HG03196 (cell line): ENCODE data around the gene REV3L.

Experiments
- ATAC-seq: cut with Tn5 transposase; IDR thresholded peaks from one replicate; pipeline ENCODE4 v1.9.1; 2021; ENCODE audit not compliant: unreplicated experiment

Gene REV3L

DNA sequence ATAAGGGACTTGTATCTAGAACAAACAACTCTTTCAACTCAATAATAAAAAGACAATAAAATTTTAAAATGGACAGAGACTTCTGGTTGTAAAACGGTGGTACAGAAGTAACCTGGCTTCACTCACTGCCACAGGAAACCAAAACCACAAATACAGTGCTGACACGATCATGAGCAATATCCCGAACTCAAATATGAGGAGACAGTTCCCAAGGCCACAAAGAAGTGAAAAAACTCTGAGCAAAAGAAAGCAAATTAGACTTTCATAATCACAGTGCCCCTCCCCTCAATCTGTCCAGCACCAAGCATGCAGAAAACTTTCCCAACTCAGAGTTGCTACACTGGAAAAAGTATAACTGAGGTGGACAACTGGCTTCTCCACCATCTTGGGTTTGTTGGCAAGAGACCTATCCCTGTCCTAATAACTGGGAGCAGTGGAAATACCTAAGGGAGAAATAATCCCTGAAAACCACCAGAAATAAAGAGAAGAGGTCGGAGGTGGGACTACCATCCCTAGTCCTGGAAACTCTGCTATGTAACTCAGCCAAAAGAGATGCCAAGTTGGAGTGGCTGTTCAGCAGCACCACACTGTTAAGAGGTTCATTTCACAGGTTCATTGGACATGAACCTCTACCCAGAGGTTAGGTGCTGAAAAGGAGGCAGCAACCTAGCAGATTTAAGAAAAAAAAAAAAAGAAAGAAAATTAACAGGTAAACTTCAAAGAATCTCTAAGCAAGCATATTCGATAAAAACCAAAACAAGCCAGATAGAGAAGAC lies 55.5 kb downstream of the REV3L start:
- ATAC-seq: peak; percentile 62

DNA sequence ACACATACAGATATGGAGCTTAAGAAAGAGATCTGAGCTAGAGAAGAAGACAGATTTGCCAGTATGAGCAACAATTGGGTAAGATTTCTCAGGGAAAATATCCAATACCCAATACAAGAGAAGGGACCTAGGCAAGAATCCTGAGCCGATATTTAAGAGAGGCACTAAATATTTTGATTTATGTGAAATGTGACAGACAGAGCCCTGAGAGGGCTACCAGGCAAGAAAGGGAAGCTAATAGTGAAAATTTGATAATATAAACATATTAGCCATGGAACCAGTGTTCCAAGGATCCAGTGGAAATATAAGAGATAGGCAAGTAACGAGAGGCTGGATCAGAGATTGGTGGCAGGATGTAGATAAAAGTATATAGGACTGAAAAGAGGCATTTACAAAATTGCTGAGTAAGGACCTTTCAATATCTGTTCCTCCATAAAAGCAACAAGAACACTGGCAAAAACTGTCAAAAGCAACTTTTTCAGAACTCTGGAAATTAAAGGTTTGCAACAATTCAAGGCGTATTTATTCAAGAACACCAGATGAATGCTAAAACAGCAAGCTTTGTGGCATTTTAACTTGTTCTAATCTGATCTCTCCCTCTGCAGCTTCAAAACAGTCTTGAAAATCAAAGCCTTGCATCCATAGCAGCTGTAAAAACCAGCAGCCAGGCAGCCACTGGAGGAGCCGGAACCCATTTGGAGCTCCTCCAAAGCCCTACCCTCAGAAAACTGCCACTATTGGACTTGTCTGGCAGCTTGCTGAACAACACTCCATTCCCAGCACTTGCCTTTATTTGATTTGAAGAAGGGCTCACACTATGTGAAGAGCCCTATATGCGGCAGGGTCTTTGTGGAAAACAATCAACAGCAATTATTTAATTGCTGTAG lies 58.8 kb downstream of the REV3L start:
- no peak for ATAC-seq

DNA sequence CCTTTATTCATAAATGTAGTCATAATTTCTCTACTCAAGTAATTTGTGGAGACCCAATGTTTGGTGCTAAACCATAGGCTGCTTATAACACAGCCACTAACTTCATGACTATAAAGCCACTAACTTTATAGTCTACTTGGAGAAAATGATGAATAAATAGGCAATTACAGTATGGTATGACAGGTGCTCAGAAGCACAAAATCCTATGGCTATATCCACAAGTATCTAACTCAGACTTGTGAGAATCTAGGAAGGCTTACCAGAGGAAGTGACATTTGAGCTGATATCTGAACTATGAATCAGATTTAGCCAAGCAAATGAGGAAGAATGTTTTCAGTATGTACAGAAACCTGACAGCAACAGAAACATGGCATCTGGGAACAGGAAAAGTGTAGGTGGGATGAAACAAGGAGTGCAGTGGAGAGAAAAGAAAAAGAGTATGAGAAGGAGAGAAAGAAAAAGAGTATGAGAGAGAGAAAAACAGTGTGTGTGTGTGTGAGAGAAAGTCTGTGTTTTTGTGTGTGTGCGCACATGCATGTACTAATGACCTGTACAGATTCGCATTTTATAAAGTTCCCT lies 59.9 kb downstream of the REV3L start:
- ATAC-seq: no peak

DNA sequence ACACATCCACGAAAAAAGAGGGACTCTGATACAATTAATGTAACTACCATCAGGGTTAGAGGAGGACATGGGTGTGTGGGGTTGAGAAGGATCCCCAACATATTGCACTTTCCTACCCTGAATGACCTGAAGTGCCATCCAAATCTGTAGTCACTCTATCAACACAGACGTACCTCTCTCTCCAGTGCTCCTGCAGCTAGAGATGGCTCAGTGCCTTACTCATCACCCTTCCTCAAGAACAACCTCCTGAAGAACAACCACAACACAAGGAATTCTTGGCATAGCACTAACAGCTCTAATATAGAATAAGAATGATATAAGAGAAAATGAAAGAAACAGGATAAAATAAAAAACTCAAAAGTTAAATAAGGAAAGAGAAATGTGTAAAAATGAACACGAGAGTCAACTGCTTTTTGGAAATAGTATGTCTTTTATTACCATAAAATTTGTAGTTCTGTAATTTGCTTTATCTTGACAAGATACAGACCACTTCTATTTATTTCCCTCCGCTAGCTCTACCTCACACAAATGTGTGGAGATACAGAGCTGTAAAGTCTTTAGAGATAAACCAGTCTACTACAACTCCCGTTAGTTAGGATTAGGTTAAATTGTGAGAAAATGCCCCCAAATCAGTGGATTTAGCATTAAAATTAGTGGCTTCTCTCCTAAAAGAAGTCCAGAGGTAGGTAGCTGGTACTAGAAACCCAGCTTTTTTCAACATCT lies 63.9 kb downstream of the REV3L start:
- no peak for ATAC-seq

DNA sequence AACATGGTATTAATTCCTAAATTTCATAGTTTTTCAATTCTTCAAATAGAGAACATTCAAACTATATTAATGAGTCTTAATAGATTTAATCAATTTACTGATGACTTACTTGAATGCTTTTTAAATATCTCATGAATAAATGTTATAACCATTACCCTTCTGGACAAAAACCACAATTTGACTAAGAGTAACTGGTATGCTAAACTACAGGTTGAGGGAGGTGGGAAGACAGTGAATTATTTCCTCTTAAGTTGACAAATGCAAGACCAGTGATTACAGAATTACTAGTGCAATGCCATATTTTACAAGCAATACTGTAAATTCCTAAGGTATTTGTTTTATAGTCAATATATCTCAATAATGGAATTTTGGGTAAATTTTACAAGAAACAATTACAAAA lies 65.1 kb downstream of the REV3L start:
- ATAC-seq: no peak

DNA sequence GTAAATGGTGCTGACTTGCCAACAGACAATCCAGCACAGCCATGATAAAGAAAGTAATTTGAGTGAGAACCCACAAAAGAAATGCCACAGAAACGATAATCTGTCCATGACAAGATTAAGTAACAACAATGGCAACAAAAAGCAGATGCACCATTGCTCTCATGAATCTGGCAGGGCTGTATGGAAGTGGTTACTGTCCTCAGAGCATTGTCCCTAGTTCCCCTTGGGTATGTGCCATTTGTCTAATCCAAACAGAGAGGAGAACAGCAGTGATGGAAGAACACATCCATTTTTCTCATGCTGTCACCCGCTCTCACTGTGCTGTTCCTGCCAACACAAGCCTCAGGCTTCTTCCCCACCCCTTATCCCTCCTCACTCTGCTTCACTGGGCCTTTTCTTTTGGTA lies 65.8 kb downstream of the REV3L start:
- ATAC-seq: no peak

GRCh38 chr6:111416529-111416928 lies 66.5 kb downstream of the REV3L start:
- no peak for ATAC-seq

DNA sequence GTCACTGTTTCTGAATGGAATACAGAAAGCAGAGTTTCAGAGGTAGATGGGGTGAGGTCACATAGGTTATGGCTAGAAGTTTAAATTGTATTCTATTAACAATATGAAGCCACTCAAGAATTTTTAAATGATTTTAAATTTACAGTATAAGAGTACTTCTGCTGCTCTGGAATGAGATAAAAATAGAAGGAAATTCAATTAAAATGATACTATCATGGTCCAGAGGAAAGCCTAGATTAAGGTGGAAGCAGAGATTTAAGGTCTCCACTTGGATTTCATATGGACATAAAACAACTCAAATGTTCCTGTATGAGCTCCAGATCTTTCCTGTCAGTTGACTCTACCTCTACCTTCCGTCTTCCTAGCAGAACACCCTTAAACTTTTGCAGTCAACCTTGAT lies 68.6 kb downstream of the REV3L start:
- no peak for ATAC-seq

GRCh38 chr6:111411978-111412566 lies 70.9 kb downstream of the REV3L start:
- peak; percentile 54 for ATAC-seq

GRCh38 chr6:111411046-111411445 lies 72.0 kb downstream of the REV3L start:
- ATAC-seq: no peak

GRCh38 chr6:111410371-111410770 lies 72.6 kb downstream of the REV3L start:
- ATAC-seq: no peak

GRCh38 chr6:111409430-111409829 lies 73.6 kb downstream of the REV3L start:
- no peak for ATAC-seq

GRCh38 chr6:111407686-111408085 lies 75.3 kb downstream of the REV3L start:
- ATAC-seq: no peak

- ATAC-seq: peak; percentile 98
Measured at GRCh38 chr6:111406200-111406721, 76.8 kb downstream of the REV3L start.

DNA sequence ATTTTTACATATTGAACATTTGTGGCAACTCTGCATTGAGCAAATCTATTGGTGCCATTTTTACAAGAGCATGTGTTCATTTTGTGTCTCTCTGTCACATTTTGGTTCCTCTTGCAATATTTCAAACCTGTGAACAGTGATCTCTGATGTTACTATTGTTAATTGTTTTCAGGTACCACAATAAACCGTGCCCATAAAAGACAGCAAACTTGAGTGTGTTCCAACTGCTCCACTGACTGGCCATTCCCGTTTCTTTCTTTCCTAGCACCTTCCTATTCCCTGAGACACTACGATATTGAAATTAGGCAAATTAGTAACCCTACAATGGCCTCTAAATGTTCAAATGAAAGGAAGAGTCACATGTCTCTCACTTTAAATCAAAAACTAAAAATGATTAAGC lies 79.6 kb downstream of the REV3L start:
- ATAC-seq: no peak

GRCh38 chr6:111399626-111400025 lies 83.4 kb downstream of the REV3L start:
- ATAC-seq: no peak

DNA sequence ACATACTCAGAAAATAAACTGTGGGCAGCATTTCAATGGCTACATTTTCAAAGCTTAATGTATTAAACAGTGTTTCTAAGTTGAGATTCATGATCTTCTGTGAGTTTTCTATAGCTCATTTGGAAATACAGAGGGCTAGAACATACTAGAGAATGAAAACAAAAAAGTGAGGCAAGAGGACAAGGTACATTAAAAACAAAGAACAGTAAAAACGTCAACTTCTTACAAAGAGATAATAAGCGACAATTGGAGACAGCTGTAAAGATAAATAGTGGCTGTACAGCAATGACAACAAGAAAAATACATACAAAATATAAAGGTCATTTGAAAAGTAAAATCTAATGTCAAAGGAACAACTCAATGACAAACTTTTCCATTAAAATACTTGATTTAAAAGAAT lies 94.3 kb downstream of the REV3L start:
- ATAC-seq: no peak

DNA sequence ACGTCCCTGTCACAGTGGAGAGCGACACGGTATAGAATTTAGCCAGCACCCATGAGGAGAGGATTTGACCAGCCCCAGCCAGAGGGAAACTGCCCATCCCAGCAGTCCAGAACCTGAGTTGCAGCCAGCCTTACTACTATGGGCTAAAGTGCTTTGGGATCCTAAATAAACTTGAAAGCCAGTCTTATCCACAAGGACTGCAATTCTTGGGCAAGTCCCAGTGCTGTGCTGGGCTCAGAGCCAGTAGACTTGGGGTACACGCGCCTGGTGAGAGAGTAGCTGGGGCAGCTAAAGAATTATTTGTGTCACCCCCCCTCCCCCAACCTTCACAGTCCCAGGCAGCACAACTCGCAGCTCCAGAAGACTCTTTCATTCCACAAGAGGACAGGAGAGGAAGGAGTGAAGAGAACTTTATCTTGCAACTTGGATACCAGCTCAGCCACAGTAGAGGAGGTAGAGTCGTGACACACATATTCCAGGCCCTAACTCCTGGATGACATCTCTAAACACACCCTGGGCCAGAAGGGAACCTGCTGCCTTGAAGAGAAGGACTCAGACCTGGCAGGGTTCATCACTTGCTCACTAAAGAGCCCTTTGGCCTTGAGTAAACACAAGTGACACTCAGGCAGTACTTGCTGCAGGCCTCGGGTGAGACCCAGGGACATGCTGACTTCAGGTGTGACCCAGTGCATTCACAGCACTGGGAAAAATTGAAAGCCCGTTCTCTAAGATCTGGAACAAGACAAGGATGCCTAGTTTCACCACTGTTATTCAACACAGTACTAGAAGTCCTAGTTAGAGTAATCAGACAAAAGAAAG lies 100.3 kb downstream of the REV3L start:
- ATAC-seq: no peak

DNA sequence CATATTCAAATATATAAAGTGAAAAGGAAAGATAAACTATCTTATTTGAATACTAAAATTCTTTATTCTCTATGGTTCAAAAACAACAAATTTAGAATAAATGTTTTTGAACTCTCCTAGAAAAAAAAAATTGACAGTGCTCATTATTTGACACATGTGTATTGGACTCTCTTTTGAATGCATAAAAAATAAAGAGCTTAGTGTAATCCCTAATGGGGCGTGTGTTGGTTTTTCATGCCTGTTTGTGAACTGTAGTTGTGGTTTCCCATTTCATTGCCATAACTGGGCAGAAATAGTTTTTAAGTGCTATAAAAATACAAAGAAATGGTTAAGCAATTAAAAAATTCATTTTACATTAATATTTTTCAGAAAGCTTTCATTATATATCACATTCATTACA lies 101.3 kb downstream of the REV3L start:
- ATAC-seq: no peak

DNA sequence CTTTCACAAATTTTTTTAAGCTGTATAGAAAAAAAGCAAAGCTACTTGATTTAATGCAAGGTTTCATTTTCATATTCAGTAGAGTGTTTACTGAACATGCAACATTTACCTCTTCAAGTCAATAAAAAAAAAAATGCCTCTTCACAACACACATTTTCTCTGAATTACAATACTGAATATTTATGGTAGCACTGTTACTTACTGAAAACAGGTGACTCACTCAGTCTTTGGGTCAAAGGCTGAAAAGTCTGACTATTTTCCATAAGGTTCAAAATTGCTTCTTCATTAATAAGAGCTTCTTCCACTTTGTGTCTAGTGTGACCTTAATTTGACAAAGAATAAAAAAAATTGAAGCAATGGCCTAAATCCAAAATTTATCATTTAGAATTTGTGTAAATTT lies 101.9 kb downstream of the REV3L start:
- ATAC-seq: no peak
